H4 (cell line): ENCODE measurements around the gene P3R3URF. TPM values are rescaled to one million over a fixed set of nuclear protein-coding genes. Genes with fewer than 3 reads are reported as not detected.
"Not testable (repeated sequence)": the region's sequence is repeated elsewhere in the genome, so short reads cannot be mapped to it uniquely, and the experiment has no call there.

Source experiments
- DNase-seq: peaks from one replicate; pipeline ENCODE4 v3.0.0-alpha.2; 2015; ENCODE audit warnings: low spot score
- total RNA-seq: library from RNA; depleted of rRNA; stranded (reverse); fragments of >200 nt; shearing (Covaris generic); gene quantifications from 2 replicates; pipeline ENCODE4 v1.2.3, GENCODE V29; 2014; rRNA removed

P3R3URF gene
- total RNA-seq: not detected in 2 replicates

DNA sequence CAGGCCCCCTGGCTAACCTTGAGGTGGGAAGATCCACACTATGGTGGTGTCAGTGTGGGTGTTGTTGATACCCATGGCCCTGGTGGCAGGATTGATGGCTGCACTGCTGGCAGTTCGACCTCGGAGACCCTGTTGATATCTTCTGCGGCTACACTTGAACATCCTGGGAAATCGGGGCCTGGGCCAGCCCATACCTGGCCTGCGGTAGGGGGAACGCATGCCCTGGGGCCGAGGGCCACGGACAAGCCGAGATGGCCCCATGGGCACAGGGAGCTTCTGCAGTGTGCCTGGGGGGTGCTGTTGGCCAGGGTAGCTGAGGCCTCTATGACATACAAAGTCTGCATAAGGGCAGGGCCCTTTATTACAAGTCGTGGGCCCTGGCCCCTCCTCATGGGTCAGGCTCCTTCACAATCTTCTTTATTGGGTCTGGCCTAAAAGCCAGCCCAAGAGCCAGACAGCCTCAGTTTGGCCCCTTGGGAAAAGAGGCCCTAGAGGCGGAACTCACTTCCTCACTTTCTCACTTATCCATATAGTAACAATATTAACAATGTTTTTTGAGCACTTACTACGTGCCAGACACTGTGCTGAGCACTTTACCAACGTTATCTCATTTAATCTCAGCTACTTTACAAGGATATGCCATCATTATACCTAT is at the start of gene P3R3URF:
TSS of gene P3R3URF (minus strand) at position 278 of the 655 bp plus-strand sequence. CDS start at position 261, 17 bp downstream.
- no peak for DNase-seq

DNA sequence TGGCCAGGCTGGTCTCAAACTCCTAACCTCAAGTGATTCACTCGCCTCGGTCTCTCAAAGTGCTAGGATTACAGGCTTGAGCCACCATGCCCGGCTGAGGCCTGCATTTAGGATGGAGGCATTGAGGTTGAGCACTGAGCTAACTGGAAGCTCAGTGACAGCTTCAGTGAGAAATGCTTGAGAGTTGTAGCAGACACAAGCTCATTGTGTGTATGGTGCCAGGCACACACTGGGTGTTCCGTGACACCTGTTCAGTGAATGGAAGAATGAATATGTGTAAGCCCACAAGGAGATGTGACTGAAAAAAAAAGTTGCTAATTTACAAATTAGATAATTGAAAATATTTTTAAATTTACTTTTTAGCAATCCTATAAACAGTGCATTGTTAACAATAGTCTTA is 48.7 kb upstream of the P3R3URF start:
- DNase-seq: no peak

DNA sequence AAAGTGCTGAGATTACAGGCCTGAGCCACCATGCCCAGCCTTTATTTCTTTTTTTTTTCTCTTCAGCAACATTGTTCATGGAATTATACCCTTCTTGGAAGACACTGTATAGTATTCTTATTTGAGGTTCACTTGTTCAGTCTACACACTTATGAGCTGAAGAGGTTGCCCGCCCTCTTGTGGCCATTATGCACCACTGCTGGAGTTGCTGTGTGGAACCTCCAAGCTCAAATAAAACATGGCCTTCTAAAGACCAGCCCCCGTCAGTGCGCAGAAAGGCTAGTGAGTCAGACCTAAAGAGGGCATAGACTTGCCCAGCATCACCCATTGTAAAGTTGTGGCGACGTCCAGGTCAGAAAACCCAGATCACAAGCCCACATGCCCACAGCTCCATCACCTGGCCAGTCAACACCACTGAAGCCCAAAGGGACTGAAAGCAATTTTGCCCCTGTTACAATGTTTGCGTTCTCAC is 47.2 kb upstream of the P3R3URF start:
- peak; percentile 92 for DNase-seq

GRCh38 chr1:46223055-46223454 is 46.8 kb upstream of the P3R3URF start:
- not testable (repeated sequence) for DNase-seq

GRCh38 chr1:46221749-46222148 is 45.5 kb upstream of the P3R3URF start:
- DNase-seq: no peak

GRCh38 chr1:46220808-46221207 is 44.5 kb upstream of the P3R3URF start:
- DNase-seq: no peak

DNA sequence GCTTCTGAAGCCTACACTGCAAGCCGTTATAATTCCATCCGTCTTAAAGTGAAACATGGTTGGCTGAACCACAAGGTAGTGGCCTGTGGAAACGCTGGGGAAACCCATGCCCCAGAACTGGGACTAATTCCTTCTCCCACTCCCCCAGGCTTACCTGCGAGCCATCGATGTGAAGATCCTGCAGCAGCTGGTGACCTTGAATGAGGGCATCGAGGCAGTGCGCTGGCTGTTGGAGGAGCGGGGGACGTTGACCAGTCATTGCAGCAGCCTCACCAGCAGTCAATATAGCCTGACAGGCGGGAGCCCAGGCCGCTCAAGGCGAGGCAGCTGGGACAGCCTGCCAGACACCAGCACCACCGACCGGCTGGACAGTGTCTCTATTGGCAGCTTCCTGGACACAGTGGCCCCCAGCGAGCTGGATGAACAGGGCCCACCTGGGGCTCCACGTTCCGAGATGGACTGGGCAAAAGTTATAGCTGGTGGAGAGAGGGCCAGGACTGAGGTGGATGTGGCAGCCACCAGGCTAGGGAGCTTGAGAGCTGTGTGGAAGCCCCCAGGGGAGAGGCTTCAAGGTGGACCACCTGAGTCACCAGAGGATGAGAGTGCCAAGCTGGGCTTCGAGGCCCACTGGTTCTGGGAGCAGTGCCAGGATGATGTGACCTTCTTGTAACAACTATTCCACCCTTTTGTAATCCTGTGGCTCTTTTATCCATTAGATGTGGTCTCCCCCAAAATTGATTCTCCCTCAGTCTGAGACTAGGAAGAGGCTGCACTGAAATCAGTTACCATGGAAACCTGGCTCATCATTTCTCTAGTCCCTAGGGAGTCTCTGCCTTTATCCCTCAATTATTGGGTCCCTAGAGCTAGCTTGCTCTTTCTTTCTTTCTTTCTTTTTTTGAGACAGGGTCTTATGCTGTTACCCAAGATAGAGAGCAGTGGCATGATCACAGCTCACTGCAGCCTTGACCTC is 43.5 kb upstream of the P3R3URF start:
- DNase-seq: no peak

- no peak for DNase-seq
Measured at GRCh38 chr1:46218443-46218842, 42.2 kb upstream of the P3R3URF start.

DNA sequence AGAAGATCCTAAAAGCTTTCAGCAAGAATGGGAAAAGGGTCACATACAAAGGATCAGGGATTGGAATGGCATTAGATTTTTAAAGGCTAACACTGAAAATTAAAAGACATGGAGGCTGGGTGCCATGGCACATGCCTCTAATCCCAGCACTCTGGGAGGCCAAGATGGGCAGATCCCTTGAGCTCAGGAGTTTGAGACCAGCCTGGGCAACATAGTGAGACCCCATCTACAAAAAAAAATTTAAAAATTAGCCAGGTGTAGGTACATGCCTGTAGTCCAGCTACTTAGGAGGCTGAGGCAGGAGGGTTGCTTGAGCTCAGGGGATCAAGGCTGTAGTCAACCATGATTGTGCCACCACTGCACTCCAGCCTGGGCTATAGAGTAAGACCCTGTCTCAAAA is 39.2 kb upstream of the P3R3URF start:
- DNase-seq: no peak

- no peak for DNase-seq
Measured at GRCh38 chr1:46211051-46211450, 34.8 kb upstream of the P3R3URF start.

DNA sequence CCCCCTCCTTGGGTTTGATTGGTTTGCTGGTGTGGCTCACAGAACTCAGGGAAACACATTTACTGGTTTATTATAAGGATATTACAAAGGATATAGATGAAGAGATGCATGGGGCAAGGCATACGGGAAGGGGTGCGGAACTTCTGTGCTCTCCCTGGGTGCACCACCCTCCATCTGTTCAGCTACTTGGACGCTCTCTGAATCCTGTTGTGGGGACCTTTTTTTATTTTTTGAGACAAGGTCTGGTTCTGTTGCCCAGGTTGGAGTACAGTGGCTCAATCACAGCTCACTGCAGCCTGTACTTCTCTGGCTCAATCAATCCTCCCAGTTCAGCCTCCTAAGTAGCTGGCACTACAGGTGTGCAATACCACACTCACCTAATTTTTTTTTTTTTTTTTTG is 34.3 kb upstream of the P3R3URF start:
- DNase-seq: no peak

GRCh38 chr1:46206399-46206798 is 30.1 kb upstream of the P3R3URF start:
- DNase-seq: no peak

DNA sequence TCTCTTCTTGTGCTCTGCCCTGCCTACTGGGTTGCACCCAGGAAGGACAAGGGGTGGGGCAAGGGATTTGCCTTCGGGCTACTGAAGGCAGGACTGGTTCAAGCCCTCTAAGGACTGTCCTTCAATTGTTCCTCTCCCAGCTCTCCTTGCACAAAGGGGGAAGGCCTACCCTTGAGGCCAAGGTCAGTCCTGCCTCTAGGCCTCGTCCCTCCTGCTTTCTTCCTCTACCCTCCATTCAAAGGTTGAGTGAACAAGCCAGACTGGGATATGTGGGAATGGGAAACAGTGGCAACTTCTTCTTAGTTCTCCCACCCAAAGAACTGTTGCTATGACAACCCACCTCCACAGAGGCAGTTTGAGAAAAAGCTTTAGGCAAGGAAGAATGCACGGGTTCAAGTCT is 29.5 kb upstream of the P3R3URF start:
- no peak for DNase-seq

- no peak for DNase-seq
Measured at GRCh38 chr1:46205141-46205540, 28.9 kb upstream of the P3R3URF start.

DNA sequence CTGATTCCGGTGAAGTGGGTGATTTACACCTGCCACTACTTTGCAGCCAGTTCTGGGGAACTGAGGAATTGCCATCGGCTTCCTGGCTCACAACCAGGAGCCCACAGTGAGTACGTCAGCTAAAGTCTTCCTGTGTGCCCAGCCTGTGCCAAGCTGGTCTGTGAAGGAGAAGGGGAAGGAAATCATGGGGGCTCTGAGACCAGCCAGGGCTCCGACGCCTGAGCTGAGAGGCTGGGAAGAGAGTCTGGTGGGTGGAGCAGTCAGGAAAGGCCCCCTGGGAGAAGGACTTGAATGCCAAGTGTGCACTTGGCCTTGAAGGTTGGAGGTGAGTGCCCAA is 28.1 kb upstream of the P3R3URF start:
- no peak for DNase-seq

- DNase-seq: no peak
Measured at GRCh38 chr1:46203738-46204405, 27.6 kb upstream of the P3R3URF start.

DNA sequence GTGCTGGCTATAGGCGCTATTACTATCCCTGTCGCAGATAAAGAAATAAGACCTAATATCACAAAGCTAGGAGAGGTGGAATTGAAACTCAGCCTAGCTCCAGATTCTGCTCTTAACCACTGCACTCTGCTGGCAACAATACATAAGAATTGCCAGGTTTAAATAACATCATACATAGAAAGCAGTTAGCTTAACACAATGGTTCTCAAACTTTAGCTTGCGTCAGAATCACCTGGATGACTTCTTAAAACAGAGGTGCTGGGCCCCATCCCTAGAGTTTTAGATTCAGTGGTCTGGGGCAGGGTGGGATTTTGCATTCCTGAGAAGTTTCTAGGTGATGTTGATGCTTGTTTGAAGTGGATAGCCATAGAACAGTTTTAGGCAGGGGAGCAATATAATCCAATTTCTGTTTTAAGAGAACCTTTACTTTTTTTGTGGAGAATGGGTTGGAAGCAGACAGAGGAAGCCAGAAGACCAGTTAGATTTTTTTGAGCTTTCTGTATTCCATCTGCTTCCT is 23.0 kb upstream of the P3R3URF start:
- no peak for DNase-seq

DNA sequence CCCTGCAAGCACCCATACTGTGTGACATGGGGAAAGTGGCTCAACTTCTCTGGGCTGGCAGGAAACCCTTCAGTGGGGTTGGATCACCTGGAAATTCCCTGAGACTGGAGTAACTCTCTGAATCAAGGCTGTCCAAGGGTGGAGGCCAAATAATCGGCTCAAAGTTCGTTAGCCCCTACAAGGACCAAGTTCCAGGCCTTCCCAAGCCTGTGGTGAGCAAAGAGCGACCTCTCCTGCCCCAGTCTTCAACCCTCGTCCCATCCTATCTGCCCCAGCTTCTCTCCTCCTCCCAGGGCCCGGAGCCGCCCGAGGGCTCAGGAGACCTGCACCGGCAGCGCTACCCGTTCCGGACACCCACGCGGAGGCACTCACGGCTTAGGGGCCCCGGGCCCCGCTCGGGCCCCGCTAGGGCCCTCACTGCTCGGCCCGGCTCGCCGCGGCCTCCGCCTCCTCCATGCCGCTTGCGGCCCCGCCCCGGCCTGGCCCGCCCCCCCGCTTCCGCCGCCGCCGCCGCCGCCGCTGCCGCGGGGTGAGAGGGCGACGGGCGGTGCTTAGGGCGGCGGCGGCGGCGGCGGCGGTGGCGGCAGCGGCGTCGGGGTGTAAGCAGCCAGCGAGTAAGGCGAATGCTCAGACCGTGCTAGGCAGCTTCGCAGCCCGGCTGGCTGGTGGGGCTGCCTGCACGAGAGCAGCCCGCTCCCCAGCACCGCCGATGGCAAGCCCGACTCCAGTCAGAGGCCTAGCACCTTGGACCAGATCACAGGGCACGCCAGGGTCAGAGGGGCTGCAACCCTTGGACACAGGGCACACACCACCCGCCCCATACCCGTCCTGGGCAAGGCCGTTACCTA is 21.9 kb upstream of the P3R3URF start, which contains the start of gene POMGNT1:
TSS of gene POMGNT1 (minus strand) at position 471 of the 848 bp plus-strand sequence. CDS start 613 bp downstream, outside the sequence.
- DNase-seq: peak; percentile 39

- DNase-seq: no peak
Measured at GRCh38 chr1:46197560-46197963, 21.3 kb upstream of the P3R3URF start.

GRCh38 chr1:46196609-46197008 is 20.3 kb upstream of the P3R3URF start:
- no peak for DNase-seq

- DNase-seq: no peak
Measured at GRCh38 chr1:46194641-46195193, 18.4 kb upstream of the P3R3URF start.
